Heart left ventricle (tissue), 13 donors: ENCODE data around the gene PRICKLE3.

ENCODE experiments used
- POLR2A ChIP-seq, 2 donors: fragments of 450-650 bp; IDR thresholded peaks; one replicate each; pipeline ENCODE4 v1.6.1; 2017; ENCODE audit warnings: antibody characterized with exemption in 2 of 2, mild to moderate bottlenecking in 2 of 2, moderate library complexity in 2 of 2
- TF ChIP-seq, protein P1 (sequence below), 12 donors: fragments of 200-600 bp; sonication (generic) in 4 of 12; IDR thresholded peaks; one replicate each; pipeline versions ENCODE4 v1.5.0 to v1.8.0; 2018 to 2022; ENCODE audit warnings: antibody characterized with exemption in 12 of 12, mild to moderate bottlenecking in 5 of 12
- donor health status: ischemic (EF 13 %, LVEDD 7.1; RV severe dilation, severe dysfunction).
- donor health status: DM: no; HTN: yes; CAD: no.
- donor health status: DM: no; HTN: no; CAD: no.
- donor health status: ischemic (EF 25% LVEDD 6.9; RV normal size, moderate dysfunction).
- donor health status: ischemic (EF 25% LVEDD 5.7; RV mildly dilated, moderate dysfunction).
- donor health status: ischemic (EF 35%, LVEDD 5.7; RV mildly dilated, moderate dysfunction).
- donor health status: nonischemic (EF 11% LVEDD 7.7; RV severe dilation, severe dysfunction).
- donor health status: DM: yes; HTN: yes; CAD: no.
- donor health status: PGD.
- donor health status: ischemic (EF 29% LVEDD 5.4; RV normal size, mild dysfunction).
- donor health status: nonischemic (EF 23%, LVEDD 6.1; RV moderate dilation, normal function).

DNA sequence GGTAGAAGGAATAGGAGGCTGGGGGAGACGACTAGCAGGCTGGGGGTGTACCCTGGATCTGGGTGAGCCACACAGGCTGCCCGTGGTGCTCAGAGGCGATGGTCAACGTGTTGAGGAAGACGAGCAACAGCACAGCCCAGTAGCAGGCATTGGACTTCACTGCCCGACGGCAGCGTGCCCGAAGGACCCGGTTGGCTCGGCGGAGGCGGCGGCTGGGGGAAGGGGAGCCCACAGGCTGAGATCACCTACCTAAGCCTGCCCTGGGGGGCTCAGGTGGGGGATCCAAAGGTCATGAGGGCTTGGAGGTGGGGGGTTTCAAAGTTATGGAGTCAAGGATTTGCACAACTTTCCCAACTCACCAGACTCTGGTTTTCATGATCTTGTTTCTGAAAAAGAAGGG lies 39.7 kb upstream of the PRICKLE3 start:
- no peak for TF ChIP-seq POLR2A (IDR thresholded peaks at IDR 0.05)
- TF ChIP-seq, protein P1, sequence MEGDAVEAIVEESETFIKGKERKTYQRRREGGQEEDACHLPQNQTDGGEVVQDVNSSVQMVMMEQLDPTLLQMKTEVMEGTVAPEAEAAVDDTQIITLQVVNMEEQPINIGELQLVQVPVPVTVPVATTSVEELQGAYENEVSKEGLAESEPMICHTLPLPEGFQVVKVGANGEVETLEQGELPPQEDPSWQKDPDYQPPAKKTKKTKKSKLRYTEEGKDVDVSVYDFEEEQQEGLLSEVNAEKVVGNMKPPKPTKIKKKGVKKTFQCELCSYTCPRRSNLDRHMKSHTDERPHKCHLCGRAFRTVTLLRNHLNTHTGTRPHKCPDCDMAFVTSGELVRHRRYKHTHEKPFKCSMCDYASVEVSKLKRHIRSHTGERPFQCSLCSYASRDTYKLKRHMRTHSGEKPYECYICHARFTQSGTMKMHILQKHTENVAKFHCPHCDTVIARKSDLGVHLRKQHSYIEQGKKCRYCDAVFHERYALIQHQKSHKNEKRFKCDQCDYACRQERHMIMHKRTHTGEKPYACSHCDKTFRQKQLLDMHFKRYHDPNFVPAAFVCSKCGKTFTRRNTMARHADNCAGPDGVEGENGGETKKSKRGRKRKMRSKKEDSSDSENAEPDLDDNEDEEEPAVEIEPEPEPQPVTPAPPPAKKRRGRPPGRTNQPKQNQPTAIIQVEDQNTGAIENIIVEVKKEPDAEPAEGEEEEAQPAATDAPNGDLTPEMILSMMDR (IDR thresholded peaks at IDR 0.05) = no peak
